K562 (cell line): Measurements from ENCODE around the gene GADL1. TPM values are rescaled to one million over a fixed set of nuclear protein-coding genes. Genes with fewer than 3 reads are reported as not detected.

Experiments
- ATAC-seq: fragments of 200-7000 bp; cut with Tn5 transposase; 3 replicates; pipeline ENCODE4 v1.9.1; 2020; ENCODE audit warnings: moderate library complexity
- BruUV-seq: library from RNA; stranded (reverse); fragments of 400-500 nt; replicated peaks from 2 replicates; lab custom pipeline; 2021; lab: Mats Ljungman, UMichigan
- CTCF ChIA-PET: fragments of 300-600 bp; formaldehyde crosslinking; extraction: SDS; loops from one replicate; lab custom pipeline; 2021; ENCODE audit warnings: low intra/inter-chr PET ratio; lab: Yijun Ruan, JAX
- POLR2A ChIA-PET: fragments of 300-600, 350-650 bp; sonication (Branson Sonifier 250); formaldehyde crosslinking; extraction: SDS; loops from one replicate; lab custom pipeline; 2021; ENCODE audit warnings: antibody characterized with exemption, inconsistent platforms; lab: Yijun Ruan, JAX
- DNase-seq, 4 experiments: peaks; one replicate each; pipeline versions ENCODE4 v3.0.0 to v3.0.0-alpha.2; 2011 to 2018; ENCODE audit warnings: low spot score in 3 of 4, mixed read lengths in 3 of 4; ENCODE audit errors: extremely low read depth in 1 of 4
- FAIRE-seq: peaks from 2 replicates; lab custom pipeline; 2011; peaks lifted over from hg19 to GRCh38; lab: Jason Lieb, UNC
- H2AFZ ChIP-seq: 2 replicates; pipeline ENCODE4 v1.6.0; 2011; ENCODE audit warnings: low read depth, low read length, control low read depth, inconsistent platforms
- H3K27ac ChIP-seq: fragments of 200-600 bp; 3 replicates; pipeline ENCODE4 v1.8.0; 2011; ENCODE audit warnings: low read depth, mild to moderate bottlenecking, control low read depth, inconsistent platforms, low read length, moderate library complexity, mixed read lengths; ENCODE audit errors: extremely low read depth
- H3K27me3 ChIP-seq, 2 experiments: fragments of 300-600 bp in 1 of 2; 2 replicates in 1 of 2; 3 replicates in 1 of 2; pipeline versions ENCODE4 v1.6.0 to v1.8.0; 2011; ENCODE audit warnings: inconsistent platforms in 2 of 2, low read length in 2 of 2, mild to moderate bottlenecking in 1 of 2, mixed read lengths in 1 of 2, moderate library complexity in 1 of 2; ENCODE audit not compliant: control insufficient read depth in 2 of 2, insufficient read depth in 2 of 2
- H3K36me3 ChIP-seq: fragments of 300-600 bp; 3 replicates; pipeline ENCODE4 v1.8.0; 2011; ENCODE audit warnings: mild to moderate bottlenecking, low read length, inconsistent platforms; ENCODE audit not compliant: control insufficient read depth, insufficient read depth
- H3K4me1 ChIP-seq, 2 experiments: fragments of 200-600 bp in 1 of 2; replicated peaks in 1 of 2; 2 replicates in 1 of 2; 3 replicates in 1 of 2; pipeline versions ENCODE4 v1.5.1 to v1.8.0; 2011; ENCODE audit warnings: inconsistent platforms in 2 of 2, low read length in 2 of 2, mild to moderate bottlenecking in 1 of 2, mixed read lengths in 1 of 2, moderate library complexity in 1 of 2; ENCODE audit not compliant: control insufficient read depth in 2 of 2, insufficient read depth in 2 of 2
- H3K4me2 ChIP-seq: 2 replicates; pipeline ENCODE4 v1.6.1; 2011; ENCODE audit warnings: low read length, control low read depth, inconsistent platforms, mixed read lengths; ENCODE audit not compliant: insufficient read depth
- H3K4me3 ChIP-seq: fragments of 200-600 bp; sonication (generic), shearing (Covaris generic); 2 replicates; pipeline ENCODE4 v1.5.1; 2016; ENCODE audit warnings: control low read depth, inconsistent platforms
- H3K79me2 ChIP-seq: fragments of 200-600 bp; 3 replicates; pipeline ENCODE4 v1.8.0; 2011; ENCODE audit warnings: low read length, inconsistent platforms; ENCODE audit not compliant: control insufficient read depth, insufficient read depth
- H3K9ac ChIP-seq, 2 experiments: 2 replicates each; pipeline versions ENCODE4 v1.6.0 to v1.6.1; 2011; ENCODE audit warnings: low read depth in 2 of 2, low read length in 2 of 2, control low read depth in 1 of 2, inconsistent platforms in 1 of 2, mild to moderate bottlenecking in 1 of 2, mixed read lengths in 1 of 2; ENCODE audit not compliant: insufficient read depth in 1 of 2
- H3K9me1 ChIP-seq: one replicate; pipeline ENCODE4 v1.6.0; 2011; ENCODE audit warnings: inconsistent platforms, mild to moderate bottlenecking, low read length, moderate library complexity; ENCODE audit not compliant: control insufficient read depth, insufficient read depth
- H3K9me3 ChIP-seq: replicated peaks from 2 replicates; pipeline ENCODE4 v1.5.1; 2011; ENCODE audit warnings: low read depth, low read length, inconsistent platforms; ENCODE audit not compliant: control insufficient read depth, insufficient read depth
- H4K20me1 ChIP-seq: replicated peaks from 2 replicates; pipeline ENCODE4 v1.6.1; 2011; ENCODE audit warnings: low read length, inconsistent platforms, mixed read lengths; ENCODE audit not compliant: control insufficient read depth, insufficient read depth
- BDP1 ChIP-seq: IDR thresholded peaks from 3 replicates; pipeline ENCODE4 v1.6.1; 2011; ENCODE audit not compliant: insufficient read length, insufficient read depth
- PCBP1 ChIP-seq: fragments of 200-400 bp; formaldehyde crosslinking; IDR thresholded peaks from 2 replicates; pipeline ENCODE4 v1.6.1; 2018; ENCODE audit warnings: mild to moderate bottlenecking, low read depth, low read length; ENCODE audit not compliant: poor library complexity, severe bottlenecking
- TFE3 ChIP-seq: fragments of 450-650 bp; formaldehyde crosslinking; IDR thresholded peaks from 2 replicates; pipeline ENCODE4 v1.4.0; 2020; ENCODE audit warnings: mild to moderate bottlenecking, mixed read lengths
- WGBS: fragments of 100-300 bp; shearing (Covaris generic); methylation state at CpG from one replicate; pipeline ENCODE4 v1.1.6; 2016; ENCODE audit warnings: low coverage, mixed read lengths; ENCODE audit not compliant: insufficient coverage; ENCODE audit errors: missing lambda C conversion rate; 5-methylcytosine and 5-hydroxymethylcytosine counted together
- in situ Hi-C: fragments of 300-500 bp; cut with MboI; formaldehyde crosslinking; loops from 4 replicates; pipeline ENCODE4 v1.15.0; 2018; ENCODE audit warnings: inconsistent platforms, mixed read lengths
- intact Hi-C: fragments of 100-400 bp; cut with micrococcal nuclease; formaldehyde crosslinking; loops from 2 replicates; pipeline ENCODE4 v1.14.2; 2022
- polyA plus RNA-seq, 8 experiments: library from polyadenylated mRNA; depleted of rRNA in 4 of 8; stranded (reverse) in 5 of 8; unstranded in 3 of 8; fragments of >200 nt; fragmentation: Nextera tagmentation in 2 of 8; fragmentation: Illumina TruSeq in 1 of 8; extraction: Ambion mirVana in 2 of 8; extraction: Trizol in 1 of 8; gene quantifications; 2 replicates each; pipeline versions ENCODE4 v1.2.1 to v1.2.3, GENCODE V29; 2011 to 2014; ENCODE audit warnings: inconsistent platforms in 1 of 8, missing spikeins in 1 of 8
- total RNA-seq, 7 experiments: library from RNA; depleted of rRNA in 6 of 7; stranded (reverse); fragments of >200 nt in 6 of 7; fragmentation: Illumina TruSeq in 2 of 7; extraction: Trizol in 2 of 7; gene quantifications; 2 replicates each; pipeline versions ENCODE4 v1.2.1 to v1.2.3, GENCODE V29; 2011 to 2021; ENCODE audit warnings: low replicate concordance in 1 of 7
- TF ChIP-seq, protein P1 (sequence below): fragments of 250-450 bp; sonication (Bioruptor Pico); IDR thresholded peaks from 2 replicates; pipeline ENCODE4 v1.8.0; 2021; ENCODE audit warnings: borderline replicate concordance, mild to moderate bottlenecking, moderate library complexity; ENCODE audit not compliant: poor library complexity, severe bottlenecking

GADL1 gene
- total and polyA plus RNA-seq, 9 of the 15 experiments (the other 6 are each of a cell fraction or from before 2014, with no cell fraction given): 0.07 TPM; not detected in 8

- H3K9me3 ChIP-seq: no peaks in the 10 kb centered on the region
- CTCF ChIA-PET: no interaction called here
- no peak overlapping the region for H3K4me3 ChIP-seq
- FAIRE-seq (no peak), DNase-seq (no peak)
- BruUV-seq: no TSS peak
- H4K20me1 ChIP-seq: no peaks in the 10 kb centered on the region
- no peaks in the 10 kb centered on the region for H3K9me1 ChIP-seq
- no peaks in the 10 kb centered on the region for H3K4me1 ChIP-seq
- no peaks in the 10 kb centered on the region for H3K79me2 ChIP-seq
- WGBS: 3% methylated on average over 2 of the region's 2 CpGs
- TF ChIP-seq, protein P1, sequence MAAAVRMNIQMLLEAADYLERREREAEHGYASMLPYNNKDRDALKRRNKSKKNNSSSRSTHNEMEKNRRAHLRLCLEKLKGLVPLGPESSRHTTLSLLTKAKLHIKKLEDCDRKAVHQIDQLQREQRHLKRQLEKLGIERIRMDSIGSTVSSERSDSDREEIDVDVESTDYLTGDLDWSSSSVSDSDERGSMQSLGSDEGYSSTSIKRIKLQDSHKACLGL (CRISPR knock-in tag): no peak
- TF ChIP-seq BDP1 (no peak), PCBP1 (no peak), TFE3 (CRISPR knock-in tag) (peak; percentile 25; the same call in 1 of the 2 replicates)
- TF ChIP-seq, all 486 proteins: peak for 1
- Histone ChIP-seq H3K9ac (no peak overlapping the region), H3K27ac (no peak overlapping the region), H2AFZ (no peak overlapping the region), H3K27me3 (no peaks in the 10 kb centered on the region), H3K4me2 (no peak overlapping the region), H3K36me3 (no peaks in the 10 kb centered on the region)
- POLR2A ChIA-PET: no interaction called here
- in situ Hi-C loops (no loop called here), intact Hi-C loops (no loop called here)
- ATAC-seq: no peak
These were observed 29.6 kb downstream of the GADL1 start for GRCh38 chr3:30864836-30865235.
